ENCODE data around the gene FRMD5. TPM values are rescaled to one million over a fixed set of nuclear protein-coding genes. Genes with fewer than 3 reads are reported as not detected.

Gene FRMD5
- polyA plus RNA-seq, 1 donor (not counting 4 experiments of a cell fraction or from before 2014, with no cell fraction given): 7.3 TPM

- H3K9me1 ChIP-seq (ENCODE audit: control insufficient read depth, extremely low read depth, insufficient read depth, low read length): no peaks in the 10 kb centered on the region
- no peaks in the 10 kb centered on the region for H4K20me1 ChIP-seq (ENCODE audit: control insufficient read depth, extremely low read depth, insufficient read depth, low read length)
- H3K4me3 ChIP-seq (ENCODE audit: control insufficient read depth in 2 of 3, extremely low read depth in 1 of 3, insufficient read depth in 2 of 3, low read depth in 1 of 3, low read length in 3 of 3): peak overlapping the region; percentile 77 to 86 (median 82)
- peaks cover 51% of the 10 kb centered on the region for H3K79me2 ChIP-seq (ENCODE audit: control insufficient read depth, insufficient read depth, low read length)
- H2AFZ ChIP-seq (ENCODE audit: control insufficient read depth, low read length): peak overlapping the region; percentile 85
- H3K9me3 ChIP-seq (ENCODE audit: control insufficient read depth, low read depth, low read length): no peaks in the 10 kb centered on the region
- no peak for DNase-seq (ENCODE audit: low read depth, low spot score)
- peaks cover 22% of the 10 kb centered on the region for H3K4me1 ChIP-seq (ENCODE audit: control insufficient read depth, extremely low read depth, insufficient read depth, low read length)
- no peaks in the 10 kb centered on the region for H3K27me3 ChIP-seq (ENCODE audit: control insufficient read depth, extremely low read depth, insufficient read depth, low read length)
- no peak for TF ChIP-seq CTCF (optimal IDR thresholded peaks at IDR 0.05 in 1 of 3, IDR thresholded peaks at IDR 0.05 in 1 of 3, conservative IDR thresholded peaks at IDR 0.05 in 1 of 3; ENCODE audit: extremely low read depth in 1 of 3, insufficient read depth in 2 of 3, low read length in 3 of 3)
- TF ChIP-seq EZH2 (IDR thresholded peaks at IDR 0.05; ENCODE audit: low read length): no peak
- H3K36me3 ChIP-seq (ENCODE audit: control insufficient read depth in 2 of 2, extremely low read depth in 1 of 2, insufficient read depth in 2 of 2, low read length in 2 of 2): no peaks in the 10 kb centered on the region
- H3K27ac ChIP-seq (ENCODE audit: control insufficient read depth, insufficient read depth, low read length): peak overlapping the region; percentile 68
- peak overlapping the region; percentile 83 for H3K9ac ChIP-seq (ENCODE audit: control insufficient read depth, extremely low read depth, insufficient read depth, low read length)
- dilution Hi-C loops (cut with MboI; ENCODE audit: extremely low pct_ligation_motif_present, low sequenced_read_pairs): no loop called here
- H3K4me2 ChIP-seq (ENCODE audit: control insufficient read depth, extremely low read depth, insufficient read depth, low read depth, low read length): peak overlapping the region; percentile 94
- FAIRE-seq: peak; percentile 84
Measured at GRCh38 chr15:44193651-44194322, 1.3 kb downstream of the FRMD5 start.

- no peak for FAIRE-seq
- Histone ChIP-seq H3K4me2 (ENCODE audit: control insufficient read depth, extremely low read depth, insufficient read depth, low read depth, low read length) (no peak overlapping the region), H4K20me1 (ENCODE audit: control insufficient read depth, extremely low read depth, insufficient read depth, low read length) (no peaks in the 10 kb centered on the region)
Measured at GRCh38 chr15:44188795-44189194, 6.3 kb downstream of the FRMD5 start.

More at GRCh38 chr15:44188795-44189194, 6.3 kb downstream of the FRMD5 start:
- Histone ChIP-seq H3K9ac (ENCODE audit: control insufficient read depth, extremely low read depth, insufficient read depth, low read length) (no peak overlapping the region), H3K27ac (ENCODE audit: control insufficient read depth, insufficient read depth, low read length) (no peak overlapping the region), H3K36me3 (ENCODE audit: control insufficient read depth in 2 of 2, extremely low read depth in 1 of 2, insufficient read depth in 2 of 2, low read length in 2 of 2) (no peaks in the 10 kb centered on the region), H3K4me3 (ENCODE audit: control insufficient read depth in 2 of 3, extremely low read depth in 1 of 3, insufficient read depth in 2 of 3, low read depth in 1 of 3, low read length in 3 of 3) (no peak overlapping the region), H3K27me3 (ENCODE audit: control insufficient read depth, extremely low read depth, insufficient read depth, low read length) (no peaks in the 10 kb centered on the region), H3K9me3 (ENCODE audit: control insufficient read depth, low read depth, low read length) (no peaks in the 10 kb centered on the region), H2AFZ (ENCODE audit: control insufficient read depth, low read length) (no peak overlapping the region), H3K9me1 (ENCODE audit: control insufficient read depth, extremely low read depth, insufficient read depth, low read length) (no peaks in the 10 kb centered on the region), H3K4me1 (ENCODE audit: control insufficient read depth, extremely low read depth, insufficient read depth, low read length) (peaks cover 17% of the 10 kb centered on the region), H3K79me2 (ENCODE audit: control insufficient read depth, insufficient read depth, low read length) (peaks cover 82% of the 10 kb centered on the region)
- TF ChIP-seq CTCF (optimal IDR thresholded peaks at IDR 0.05 in 1 of 3, IDR thresholded peaks at IDR 0.05 in 1 of 3, conservative IDR thresholded peaks at IDR 0.05 in 1 of 3; ENCODE audit: extremely low read depth in 1 of 3, insufficient read depth in 2 of 3, low read length in 3 of 3) (no peak), EZH2 (IDR thresholded peaks at IDR 0.05; ENCODE audit: low read length) (no peak)
- dilution Hi-C loops (cut with MboI; ENCODE audit: extremely low pct_ligation_motif_present, low sequenced_read_pairs): no loop called here
- DNase-seq (ENCODE audit: low read depth, low spot score): no peak

All from keratinocyte (primary cell).